D721Med (cell line): ENCODE measurements around the gene NKIRAS1.
"Not testable (repeated sequence)": the region's sequence is repeated elsewhere in the genome, so short reads cannot be mapped to it uniquely, and the experiment has no call there.

ENCODE experiments used
- DNase-seq: peaks from one replicate; pipeline ENCODE4 v3.0.0; 2011; ENCODE audit warnings: low spot score; ENCODE audit not compliant: insufficient read length
- FAIRE-seq: peaks from 2 replicates; lab custom pipeline; 2011; peaks lifted over from hg19 to GRCh38; lab: Jason Lieb, UNC
- TF ChIP-seq, protein P1 (sequence below): IDR thresholded peaks from 2 replicates; pipeline ENCODE4 v1.5.1; 2012; ENCODE audit warnings: mild to moderate bottlenecking, control low read depth; ENCODE audit not compliant: insufficient read depth; ENCODE audit errors: missing control alignments

The NKIRAS1 gene

DNA sequence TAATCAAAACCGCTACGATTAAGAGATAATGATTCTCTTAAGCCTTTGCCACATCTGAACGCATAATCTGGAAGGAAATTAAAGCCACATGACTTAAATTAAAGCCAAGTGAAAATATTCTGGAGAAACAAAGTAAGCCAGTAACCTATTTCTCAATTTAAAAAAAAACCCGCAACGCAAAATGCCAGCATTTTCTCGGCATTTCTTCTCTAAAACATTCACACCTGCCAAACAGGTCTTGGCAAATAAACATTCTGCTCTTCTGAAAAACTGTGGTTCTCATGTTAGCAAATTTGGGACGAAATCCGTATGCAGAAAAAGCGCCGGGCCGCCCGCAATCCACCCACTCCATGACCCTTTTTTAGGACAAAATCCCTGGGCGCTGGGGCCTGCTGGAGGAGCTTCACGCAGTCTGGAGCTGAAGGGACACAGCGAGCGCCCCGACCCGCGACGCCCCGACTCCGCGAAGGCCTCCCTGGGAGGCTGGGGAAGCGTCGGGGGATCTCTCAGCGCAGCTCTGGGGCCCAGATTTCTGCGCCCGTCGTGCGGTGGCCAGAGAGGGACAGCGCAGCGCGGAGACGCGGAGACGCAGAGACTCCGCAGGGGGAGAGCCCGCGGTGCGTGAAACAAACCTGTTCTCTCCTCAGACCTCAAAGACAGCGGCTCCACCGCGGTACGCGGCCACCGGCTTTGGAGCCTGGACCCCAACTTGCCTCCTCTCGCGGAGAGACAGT lies 471 bp downstream of the NKIRAS1 start:
- no peak for DNase-seq
- TF ChIP-seq, protein P1, sequence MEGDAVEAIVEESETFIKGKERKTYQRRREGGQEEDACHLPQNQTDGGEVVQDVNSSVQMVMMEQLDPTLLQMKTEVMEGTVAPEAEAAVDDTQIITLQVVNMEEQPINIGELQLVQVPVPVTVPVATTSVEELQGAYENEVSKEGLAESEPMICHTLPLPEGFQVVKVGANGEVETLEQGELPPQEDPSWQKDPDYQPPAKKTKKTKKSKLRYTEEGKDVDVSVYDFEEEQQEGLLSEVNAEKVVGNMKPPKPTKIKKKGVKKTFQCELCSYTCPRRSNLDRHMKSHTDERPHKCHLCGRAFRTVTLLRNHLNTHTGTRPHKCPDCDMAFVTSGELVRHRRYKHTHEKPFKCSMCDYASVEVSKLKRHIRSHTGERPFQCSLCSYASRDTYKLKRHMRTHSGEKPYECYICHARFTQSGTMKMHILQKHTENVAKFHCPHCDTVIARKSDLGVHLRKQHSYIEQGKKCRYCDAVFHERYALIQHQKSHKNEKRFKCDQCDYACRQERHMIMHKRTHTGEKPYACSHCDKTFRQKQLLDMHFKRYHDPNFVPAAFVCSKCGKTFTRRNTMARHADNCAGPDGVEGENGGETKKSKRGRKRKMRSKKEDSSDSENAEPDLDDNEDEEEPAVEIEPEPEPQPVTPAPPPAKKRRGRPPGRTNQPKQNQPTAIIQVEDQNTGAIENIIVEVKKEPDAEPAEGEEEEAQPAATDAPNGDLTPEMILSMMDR = no peak
- FAIRE-seq = no peak

- TF ChIP-seq, protein P1 = no peak
- FAIRE-seq (no peak), DNase-seq (no peak)
Observed at GRCh38 chr3:23915537-23916108, 1.2 kb downstream of the NKIRAS1 start.

DNA sequence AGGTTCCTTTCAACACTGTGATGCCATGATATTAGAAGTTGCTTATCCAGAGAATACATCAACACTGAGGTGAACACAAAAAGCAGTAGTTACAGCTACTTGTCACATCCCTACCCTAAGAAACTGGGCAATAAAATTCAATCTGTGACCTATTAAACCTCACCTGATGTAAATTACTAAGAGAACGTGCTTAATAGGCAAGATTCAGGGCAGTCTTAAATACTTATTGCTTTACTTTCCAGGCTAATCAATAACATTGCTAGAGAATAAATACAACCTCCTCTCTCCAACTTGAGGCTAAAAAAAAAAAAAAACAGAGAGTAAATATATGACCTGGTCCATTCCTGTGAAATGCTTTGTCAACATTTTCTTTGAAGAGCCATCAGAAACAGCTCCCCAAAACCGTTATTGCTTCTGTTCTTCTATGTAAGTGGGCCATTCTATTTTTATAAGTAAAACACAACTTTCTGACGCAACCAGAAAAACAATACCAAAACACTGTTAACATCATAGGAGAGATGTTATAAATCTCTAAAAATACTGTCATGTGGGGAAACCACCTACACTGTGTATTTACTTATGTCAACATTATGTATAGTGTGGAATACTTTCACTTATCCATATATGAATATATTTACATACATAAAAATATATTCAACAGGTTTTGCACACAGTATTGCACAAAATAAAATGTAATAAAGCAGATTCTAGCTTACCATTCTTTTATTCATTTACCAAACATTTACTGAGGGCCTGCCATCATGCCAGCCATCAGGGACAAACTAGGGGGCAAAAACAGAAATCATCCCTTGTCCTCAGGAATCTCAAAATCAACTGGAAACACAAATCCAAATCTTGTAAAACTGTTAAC lies 2.7 kb downstream of the NKIRAS1 start:
- TF ChIP-seq, protein P1 = no peak
- no peak for DNase-seq
- no peak for FAIRE-seq

GRCh38 chr3:23913182-23913581 lies 3.6 kb downstream of the NKIRAS1 start:
- TF ChIP-seq, protein P1 = no peak
- DNase-seq (no peak), FAIRE-seq (no peak)

DNA sequence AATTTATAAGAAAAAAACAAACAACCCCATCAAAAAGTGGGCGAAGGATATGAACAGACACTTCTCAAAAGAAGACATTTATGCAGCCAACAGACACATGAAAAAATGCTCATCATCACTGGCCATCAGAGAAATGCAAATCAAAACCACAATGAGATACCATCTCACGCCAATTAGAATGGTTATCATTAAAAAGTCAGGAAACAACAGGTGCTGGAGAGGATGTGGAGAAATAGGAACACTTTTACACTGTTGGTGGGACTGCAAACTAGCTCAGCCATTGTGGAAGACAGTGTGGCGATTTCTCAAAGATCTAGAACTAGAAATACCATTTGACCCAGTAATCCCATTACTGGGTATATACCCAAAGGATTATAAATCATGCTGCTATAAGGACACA lies 4.5 kb downstream of the NKIRAS1 start:
- not testable (repeated sequence) for FAIRE-seq, DNase-seq

DNA sequence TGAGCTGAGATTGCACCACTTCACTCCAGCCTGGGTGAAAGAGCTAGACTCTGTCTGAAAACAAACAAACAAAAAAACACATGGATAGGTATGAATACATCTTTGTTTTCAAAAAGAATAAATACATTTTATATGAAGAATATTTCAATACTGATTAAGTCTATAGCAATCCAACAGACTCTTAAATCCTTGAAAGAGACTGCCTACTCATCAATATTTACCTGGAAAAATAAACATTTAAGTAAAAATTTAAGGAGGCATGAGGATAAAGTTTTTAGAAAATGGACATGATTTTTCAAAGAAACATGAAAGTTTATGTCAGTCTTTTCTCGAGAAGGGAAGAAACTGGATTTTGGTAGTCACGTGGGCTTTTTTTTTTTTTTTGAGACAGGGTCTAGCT lies 5.4 kb downstream of the NKIRAS1 start:
- TF ChIP-seq, protein P1 = no peak
- DNase-seq = no peak
- no peak for FAIRE-seq

DNA sequence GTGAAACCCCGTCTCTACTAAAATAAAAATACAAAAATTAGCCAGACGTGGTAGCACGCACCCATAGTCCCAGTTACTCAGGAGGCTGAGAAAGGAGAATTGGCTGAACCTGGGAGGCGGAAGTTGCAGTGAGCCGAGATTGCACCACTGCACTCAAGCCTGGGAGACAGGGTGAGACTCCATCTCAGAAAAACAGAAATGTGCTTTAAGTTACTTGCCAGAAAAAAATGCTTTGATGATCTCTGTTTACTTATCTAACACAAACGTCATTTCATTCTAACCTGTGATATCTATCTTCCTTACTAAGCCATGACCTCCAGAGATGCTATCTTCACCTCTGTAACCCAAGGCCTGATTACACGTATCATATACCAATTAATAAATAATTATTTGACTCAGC lies 7.4 kb downstream of the NKIRAS1 start:
- DNase-seq (no peak), FAIRE-seq (no peak)
- TF ChIP-seq, protein P1 = no peak
